ENCODE measurements around the gene TCF12.

DNA sequence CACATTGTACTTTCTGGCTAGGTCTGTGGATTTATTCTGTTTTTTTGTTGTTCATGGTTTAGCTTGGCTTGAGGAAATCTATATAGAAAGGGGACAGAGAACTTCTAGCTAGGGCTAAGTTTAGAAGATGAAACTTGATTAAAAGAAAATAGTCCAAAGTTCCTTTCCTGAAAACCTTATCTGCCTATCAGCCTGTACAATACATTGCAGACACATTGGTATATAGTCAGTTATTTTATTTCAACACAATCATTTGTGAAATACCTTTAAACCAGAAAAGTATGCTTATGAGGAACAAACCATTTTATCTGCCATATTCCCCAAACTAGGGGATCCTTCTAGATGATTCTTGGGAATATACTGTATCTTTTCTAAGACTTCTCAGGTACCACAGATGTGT is 310.6 kb downstream of the TCF12 start:
- TF ChIP-seq, protein P1, sequence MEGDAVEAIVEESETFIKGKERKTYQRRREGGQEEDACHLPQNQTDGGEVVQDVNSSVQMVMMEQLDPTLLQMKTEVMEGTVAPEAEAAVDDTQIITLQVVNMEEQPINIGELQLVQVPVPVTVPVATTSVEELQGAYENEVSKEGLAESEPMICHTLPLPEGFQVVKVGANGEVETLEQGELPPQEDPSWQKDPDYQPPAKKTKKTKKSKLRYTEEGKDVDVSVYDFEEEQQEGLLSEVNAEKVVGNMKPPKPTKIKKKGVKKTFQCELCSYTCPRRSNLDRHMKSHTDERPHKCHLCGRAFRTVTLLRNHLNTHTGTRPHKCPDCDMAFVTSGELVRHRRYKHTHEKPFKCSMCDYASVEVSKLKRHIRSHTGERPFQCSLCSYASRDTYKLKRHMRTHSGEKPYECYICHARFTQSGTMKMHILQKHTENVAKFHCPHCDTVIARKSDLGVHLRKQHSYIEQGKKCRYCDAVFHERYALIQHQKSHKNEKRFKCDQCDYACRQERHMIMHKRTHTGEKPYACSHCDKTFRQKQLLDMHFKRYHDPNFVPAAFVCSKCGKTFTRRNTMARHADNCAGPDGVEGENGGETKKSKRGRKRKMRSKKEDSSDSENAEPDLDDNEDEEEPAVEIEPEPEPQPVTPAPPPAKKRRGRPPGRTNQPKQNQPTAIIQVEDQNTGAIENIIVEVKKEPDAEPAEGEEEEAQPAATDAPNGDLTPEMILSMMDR (IDR thresholded peaks at IDR 0.05) = no peak
- no peak for TF ChIP-seq POLR2AphosphoS5 (IDR thresholded peaks at IDR 0.05)
